SJSA1 (cell line): Measurements from ENCODE around the gene DUSP7. TPM values are rescaled to one million over a fixed set of nuclear protein-coding genes. Genes with fewer than 3 reads are reported as not detected.

Source experiments
- DNase-seq, 2 experiments: peaks; one replicate each; pipeline ENCODE4 v3.0.0-alpha.2; 2015 to 2020; ENCODE audit warnings: low spot score in 2 of 2, low read depth in 1 of 2
- H3K27ac ChIP-seq: fragments of 250-450 bp; sonication (Bioruptor Pico); 2 replicates; pipeline ENCODE4 v1.5.1; 2020; ENCODE audit warnings: mild to moderate bottlenecking, moderate library complexity
- H3K27me3 ChIP-seq: fragments of 250-450 bp; sonication (Bioruptor Pico); replicated peaks from 2 replicates; pipeline ENCODE4 v1.5.1; 2020; ENCODE audit warnings: mild to moderate bottlenecking, moderate library complexity
- H3K36me3 ChIP-seq: fragments of 250-450 bp; sonication (Bioruptor Pico); 2 replicates; pipeline ENCODE4 v1.5.1; 2020; ENCODE audit warnings: mild to moderate bottlenecking
- H3K4me1 ChIP-seq: fragments of 250-450 bp; sonication (Bioruptor Pico); replicated peaks from 2 replicates; pipeline ENCODE4 v1.6.1; 2021; ENCODE audit warnings: mild to moderate bottlenecking
- H3K4me3 ChIP-seq: fragments of 250-450 bp; sonication (Bioruptor Pico); 2 replicates; pipeline ENCODE4 v1.5.1; 2020; ENCODE audit warnings: mild to moderate bottlenecking
- H3K9me3 ChIP-seq: fragments of 250-450 bp; sonication (Bioruptor Pico); replicated peaks from 2 replicates; pipeline ENCODE4 v1.5.1; 2020; ENCODE audit warnings: mild to moderate bottlenecking
- total RNA-seq: library from RNA; depleted of rRNA; stranded (reverse); fragments of >200 nt; shearing (Covaris generic); gene quantifications from 2 replicates; pipeline ENCODE4 v1.2.3, GENCODE V29; 2014

Gene DUSP7
- total RNA-seq, 1 experiment from 2014 or later, result 13.3 TPM

GRCh38 chr3:52068055-52068571 lies 11.7 kb upstream of the DUSP7 start:
- Histone ChIP-seq H3K9me3 (no peaks in the 10 kb centered on the region), H3K36me3 (0 out of 2 replicates have a peak, but pooled peaks cover 4% of the 10 kb centered on the region), H3K4me1 (peaks cover 12% of the 10 kb centered on the region), H3K4me3 (no peak overlapping the region), H3K27ac (no peak overlapping the region), H3K27me3 (no peaks in the 10 kb centered on the region)
- no peak for DNase-seq

GRCh38 chr3:52067526-52067925 lies 11.2 kb upstream of the DUSP7 start:
- H3K27me3 ChIP-seq, result no peaks in the 10 kb centered on the region
- H3K27ac ChIP-seq, result no peak overlapping the region
- DNase-seq, result no peak
- H3K4me3 ChIP-seq, result no peak overlapping the region
- H3K4me1 ChIP-seq, result peaks cover 17% of the 10 kb centered on the region
- H3K9me3 ChIP-seq, result no peaks in the 10 kb centered on the region
- H3K36me3 ChIP-seq, result 0 out of 2 replicates have a peak, but pooled peaks cover 4% of the 10 kb centered on the region

- Histone ChIP-seq H3K9me3 (no peaks in the 10 kb centered on the region), H3K27ac (no peak overlapping the region), H3K4me3 (no peak overlapping the region), H3K4me1 (peaks cover 20% of the 10 kb centered on the region), H3K36me3 (0 out of 2 replicates have a peak, but pooled peaks cover 4% of the 10 kb centered on the region), H3K27me3 (no peaks in the 10 kb centered on the region)
- no peak for DNase-seq
These were observed 10.7 kb upstream of the DUSP7 start for GRCh38 chr3:52067046-52067445.

- H3K27ac ChIP-seq, result no peak overlapping the region
- H3K9me3 ChIP-seq, result no peaks in the 10 kb centered on the region
- DNase-seq, result no peak
- H3K27me3 ChIP-seq, result no peaks in the 10 kb centered on the region
- H3K4me1 ChIP-seq, result peaks cover 8% of the 10 kb centered on the region
- H3K36me3 ChIP-seq, result no peaks in the 10 kb centered on the region
- no peak overlapping the region for H3K4me3 ChIP-seq
These were observed 8.9 kb upstream of the DUSP7 start for GRCh38 chr3:52065264-52065756.

- Histone ChIP-seq H3K27ac (no peak overlapping the region), H3K27me3 (no peaks in the 10 kb centered on the region), H3K36me3 (no peaks in the 10 kb centered on the region), H3K4me3 (no peak overlapping the region), H3K9me3 (no peaks in the 10 kb centered on the region), H3K4me1 (peaks cover 8% of the 10 kb centered on the region)
- no peak for DNase-seq
These were observed 8.2 kb upstream of the DUSP7 start for GRCh38 chr3:52064561-52064960.

GRCh38 chr3:52063026-52063723 lies 6.8 kb upstream of the DUSP7 start:
- Histone ChIP-seq H3K27ac (no peak overlapping the region), H3K4me1 (peaks cover 8% of the 10 kb centered on the region), H3K36me3 (no peaks in the 10 kb centered on the region), H3K4me3 (no peak overlapping the region), H3K27me3 (no peaks in the 10 kb centered on the region), H3K9me3 (no peaks in the 10 kb centered on the region)
- DNase-seq, result no peak

GRCh38 chr3:52062505-52062904 lies 6.1 kb upstream of the DUSP7 start:
- no peaks in the 10 kb centered on the region for H3K36me3 ChIP-seq
- no peaks in the 10 kb centered on the region for H3K9me3 ChIP-seq
- no peaks in the 10 kb centered on the region for H3K27me3 ChIP-seq
- H3K4me1 ChIP-seq, result peaks cover 12% of the 10 kb centered on the region
- H3K4me3 ChIP-seq, result no peak overlapping the region
- no peak overlapping the region for H3K27ac ChIP-seq
- peak; percentile 44 to 70 for DNase-seq

GRCh38 chr3:52061121-52061910 lies 4.9 kb upstream of the DUSP7 start:
- no peak for DNase-seq
- Histone ChIP-seq H3K4me3 (no peak overlapping the region), H3K9me3 (no peaks in the 10 kb centered on the region), H3K27me3 (no peaks in the 10 kb centered on the region), H3K4me1 (peaks cover 20% of the 10 kb centered on the region), H3K36me3 (no peaks in the 10 kb centered on the region), H3K27ac (no peak overlapping the region)

GRCh38 chr3:52059781-52060180 lies 3.4 kb upstream of the DUSP7 start:
- no peak for DNase-seq
- Histone ChIP-seq H3K27me3 (no peaks in the 10 kb centered on the region), H3K36me3 (0 out of 2 replicates have a peak, but pooled peaks cover 4% of the 10 kb centered on the region), H3K9me3 (no peaks in the 10 kb centered on the region), H3K4me1 (peaks cover 28% of the 10 kb centered on the region), H3K27ac (no peak overlapping the region), H3K4me3 (no peak overlapping the region)

- Histone ChIP-seq H3K4me3 (peak overlapping the region; percentile 79), H3K36me3 (peaks cover 21% of the 10 kb centered on the region), H3K27me3 (no peaks in the 10 kb centered on the region), H3K27ac (no peak overlapping the region), H3K9me3 (no peaks in the 10 kb centered on the region), H3K4me1 (peaks cover 45% of the 10 kb centered on the region)
- no peak for DNase-seq
These were observed 1.6 kb upstream of the DUSP7 start for GRCh38 chr3:52057812-52058495.

GRCh38 chr3:52056968-52057811 lies 819 bp upstream of the DUSP7 start:
- no peaks in the 10 kb centered on the region for H3K27me3 ChIP-seq
- DNase-seq, result peak; percentile 97 to 99
- peak overlapping the region; percentile 79 for H3K4me3 ChIP-seq
- H3K27ac ChIP-seq, result peak overlapping the region; percentile 36; the same call in 1 of the 2 replicates
- peaks cover 27% of the 10 kb centered on the region for H3K36me3 ChIP-seq
- no peaks in the 10 kb centered on the region for H3K9me3 ChIP-seq
- H3K4me1 ChIP-seq, result peaks cover 46% of the 10 kb centered on the region

- no peaks in the 10 kb centered on the region for H3K9me3 ChIP-seq
- peak overlapping the region; percentile 33 for H3K27ac ChIP-seq
- H3K4me3 ChIP-seq, result peak overlapping the region; percentile 79
- peaks cover 49% of the 10 kb centered on the region for H3K4me1 ChIP-seq
- peaks cover 42% of the 10 kb centered on the region for H3K36me3 ChIP-seq
- H3K27me3 ChIP-seq, result no peaks in the 10 kb centered on the region
- DNase-seq, result peak in 1 of 2 experiments; percentile 52
These were observed 627 bp downstream of the DUSP7 start for GRCh38 chr3:52055537-52056351.
